ENCODE measurements around the gene DHFR.

DNA sequence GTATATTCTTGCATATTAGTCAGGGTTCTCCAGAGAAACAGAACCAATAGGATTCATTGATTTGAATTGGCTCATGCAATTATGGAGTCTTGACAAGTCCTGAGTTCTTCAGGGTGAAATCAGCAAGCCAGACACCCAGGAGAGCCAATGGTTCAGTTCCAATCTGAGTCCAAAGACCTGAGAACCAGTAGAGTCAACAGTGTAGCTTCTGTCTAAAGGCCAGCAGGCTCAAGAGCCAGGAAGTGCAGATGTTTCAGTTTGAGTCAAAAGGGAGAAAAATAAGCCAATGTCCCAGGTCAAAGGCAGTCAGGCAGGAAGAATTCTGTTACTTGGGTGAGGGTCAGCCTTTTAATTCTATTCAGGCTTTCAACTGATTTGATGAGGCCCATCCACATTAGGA is 47.0 kb downstream of the DHFR start:
- TF ChIP-seq POLR2A (IDR thresholded peaks at IDR 0.05): no peak
- TF ChIP-seq, protein P1, sequence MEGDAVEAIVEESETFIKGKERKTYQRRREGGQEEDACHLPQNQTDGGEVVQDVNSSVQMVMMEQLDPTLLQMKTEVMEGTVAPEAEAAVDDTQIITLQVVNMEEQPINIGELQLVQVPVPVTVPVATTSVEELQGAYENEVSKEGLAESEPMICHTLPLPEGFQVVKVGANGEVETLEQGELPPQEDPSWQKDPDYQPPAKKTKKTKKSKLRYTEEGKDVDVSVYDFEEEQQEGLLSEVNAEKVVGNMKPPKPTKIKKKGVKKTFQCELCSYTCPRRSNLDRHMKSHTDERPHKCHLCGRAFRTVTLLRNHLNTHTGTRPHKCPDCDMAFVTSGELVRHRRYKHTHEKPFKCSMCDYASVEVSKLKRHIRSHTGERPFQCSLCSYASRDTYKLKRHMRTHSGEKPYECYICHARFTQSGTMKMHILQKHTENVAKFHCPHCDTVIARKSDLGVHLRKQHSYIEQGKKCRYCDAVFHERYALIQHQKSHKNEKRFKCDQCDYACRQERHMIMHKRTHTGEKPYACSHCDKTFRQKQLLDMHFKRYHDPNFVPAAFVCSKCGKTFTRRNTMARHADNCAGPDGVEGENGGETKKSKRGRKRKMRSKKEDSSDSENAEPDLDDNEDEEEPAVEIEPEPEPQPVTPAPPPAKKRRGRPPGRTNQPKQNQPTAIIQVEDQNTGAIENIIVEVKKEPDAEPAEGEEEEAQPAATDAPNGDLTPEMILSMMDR (IDR thresholded peaks at IDR 0.05): no peak

Data from esophagus squamous epithelium (tissue), 4 donors.